ENCODE data around the gene ACYP2.
A peak's percentile ranks its signal among the peaks of the same experiment; 100 is the strongest.
"Not testable (repeated sequence)": the region's sequence is repeated elsewhere in the genome, so short reads cannot be mapped to it uniquely, and the experiment has no call there.

Gene ACYP2

DNA sequence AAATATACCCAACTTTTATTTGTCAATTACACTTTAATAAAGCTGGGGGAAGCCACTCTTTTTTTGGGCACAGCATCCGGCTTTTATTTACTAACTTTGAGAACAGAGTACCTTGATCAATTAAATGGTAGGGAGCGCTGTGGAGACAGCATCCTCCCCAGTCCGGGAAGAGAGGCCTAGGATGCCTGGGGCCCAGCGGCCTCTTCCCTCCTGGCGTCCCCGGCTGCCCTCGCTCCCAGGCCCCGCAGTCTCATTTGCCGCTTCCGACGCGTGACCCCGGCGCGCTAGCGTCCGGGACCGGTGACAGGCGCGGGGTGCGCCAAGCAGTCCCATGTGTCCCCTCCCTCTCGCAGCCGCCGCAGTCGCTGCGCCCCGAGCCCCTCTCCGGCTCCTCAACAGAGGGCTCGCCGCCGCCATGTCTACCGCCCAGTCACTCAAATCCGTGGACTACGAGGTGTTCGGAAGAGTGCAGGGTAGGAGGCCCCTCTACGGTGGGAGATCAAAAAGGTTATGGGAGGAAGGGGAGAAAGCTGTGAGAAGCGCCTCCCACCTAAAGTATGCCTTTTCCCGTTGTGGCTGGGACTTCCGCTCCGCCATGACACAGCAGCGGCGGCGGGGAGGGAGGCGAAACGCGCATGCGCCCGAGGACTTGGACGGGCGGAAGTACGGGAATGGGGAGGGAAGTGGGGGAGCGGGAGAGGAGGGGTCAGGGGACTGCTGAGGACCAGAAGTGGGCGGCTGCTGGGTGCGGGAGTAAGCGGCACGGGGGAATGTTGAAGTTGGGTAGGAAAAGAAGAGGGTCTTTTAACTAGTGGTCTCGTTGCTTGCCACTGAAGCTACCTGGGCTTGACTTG is at the start of gene ACYP2:
Gene ACYP2 (plus strand): TSS at position 332 of the 854 bp plus-strand sequence.
- peak; percentile 95 for DNase-seq

DNA sequence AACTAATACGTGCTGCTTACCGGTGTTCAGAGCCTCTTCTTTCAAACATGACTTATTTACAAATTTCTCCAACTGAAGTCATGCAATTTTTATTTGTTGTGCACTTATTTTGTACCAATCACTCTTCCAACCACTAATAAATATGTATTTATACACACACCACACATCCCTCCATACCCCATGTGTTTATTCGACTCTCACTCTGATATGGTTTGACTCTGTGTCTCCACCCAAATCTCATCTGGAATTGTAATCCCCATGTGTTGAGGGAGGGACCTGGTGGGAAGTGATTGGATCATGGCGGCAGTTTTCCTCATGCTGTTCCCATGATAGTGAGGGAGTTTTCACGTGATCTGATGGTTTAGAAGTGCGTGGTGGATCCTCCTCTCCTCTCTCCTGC is 49.5 kb upstream of the ACYP2 start:
- DNase-seq: no peak

DNA sequence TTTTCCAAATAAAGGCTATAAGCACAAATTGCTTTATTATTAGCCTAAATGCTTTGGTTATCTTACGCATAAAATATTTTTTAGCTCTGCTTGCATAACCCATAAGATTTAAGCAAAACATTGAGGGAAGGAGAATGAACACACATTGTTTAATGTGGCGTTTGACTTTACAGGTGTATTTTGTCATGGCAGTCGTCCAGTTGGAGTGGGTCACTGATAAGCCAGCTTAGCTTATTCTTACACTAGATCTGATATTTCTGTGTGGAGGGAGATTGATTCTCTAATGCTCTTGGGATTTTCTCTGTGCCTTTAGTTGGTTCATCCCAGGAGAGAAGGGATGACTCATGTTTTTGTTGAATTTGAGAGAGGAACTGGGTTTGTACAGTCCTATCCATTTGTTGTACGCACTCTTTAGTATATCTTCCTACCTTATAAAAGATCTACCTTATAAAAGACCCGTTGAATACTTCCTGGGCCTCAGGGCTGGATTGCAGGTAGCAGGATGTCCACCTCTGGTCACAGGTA is 47.5 kb upstream of the ACYP2 start:
- no peak for DNase-seq

DNA sequence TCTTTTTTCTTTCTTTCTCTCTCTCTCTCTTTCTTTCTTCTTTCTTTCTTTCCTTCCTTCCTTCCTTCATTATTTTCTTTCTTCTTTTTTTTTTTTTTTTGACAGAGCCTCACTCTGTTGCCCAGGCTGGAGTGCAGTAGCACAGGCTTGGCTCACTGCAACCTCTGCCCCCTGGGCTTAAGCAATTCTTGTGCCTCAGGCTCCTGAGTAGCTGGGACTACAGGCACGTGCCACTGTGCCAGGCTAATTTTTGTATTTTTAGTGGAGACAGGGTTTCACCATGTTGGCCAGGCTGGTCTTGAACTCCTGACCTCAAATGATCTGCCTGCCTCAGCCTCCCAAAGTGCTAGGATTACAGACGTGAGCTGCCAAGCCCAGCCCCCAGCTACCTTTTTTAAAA is 42.9 kb upstream of the ACYP2 start:
- not testable (repeated sequence) for DNase-seq

DNA sequence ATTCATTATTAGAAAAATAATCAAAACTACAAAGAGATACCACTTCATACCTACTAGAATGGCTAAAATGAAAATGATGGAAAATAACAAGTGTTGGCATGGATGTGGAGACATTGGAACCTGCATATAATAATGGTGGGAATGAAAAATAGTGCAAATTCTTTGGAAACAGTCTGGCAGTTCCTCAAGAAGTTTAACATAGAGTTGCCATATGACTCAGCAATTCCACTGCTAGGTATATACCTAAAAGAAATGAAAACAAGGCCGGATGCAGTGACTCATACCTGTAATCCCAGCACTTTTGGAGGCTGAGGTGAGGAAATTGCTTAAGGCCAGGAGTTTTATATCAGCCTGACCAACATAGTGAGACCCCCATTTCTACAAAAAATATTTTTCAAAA is 41.6 kb upstream of the ACYP2 start:
- no peak for DNase-seq

DNA sequence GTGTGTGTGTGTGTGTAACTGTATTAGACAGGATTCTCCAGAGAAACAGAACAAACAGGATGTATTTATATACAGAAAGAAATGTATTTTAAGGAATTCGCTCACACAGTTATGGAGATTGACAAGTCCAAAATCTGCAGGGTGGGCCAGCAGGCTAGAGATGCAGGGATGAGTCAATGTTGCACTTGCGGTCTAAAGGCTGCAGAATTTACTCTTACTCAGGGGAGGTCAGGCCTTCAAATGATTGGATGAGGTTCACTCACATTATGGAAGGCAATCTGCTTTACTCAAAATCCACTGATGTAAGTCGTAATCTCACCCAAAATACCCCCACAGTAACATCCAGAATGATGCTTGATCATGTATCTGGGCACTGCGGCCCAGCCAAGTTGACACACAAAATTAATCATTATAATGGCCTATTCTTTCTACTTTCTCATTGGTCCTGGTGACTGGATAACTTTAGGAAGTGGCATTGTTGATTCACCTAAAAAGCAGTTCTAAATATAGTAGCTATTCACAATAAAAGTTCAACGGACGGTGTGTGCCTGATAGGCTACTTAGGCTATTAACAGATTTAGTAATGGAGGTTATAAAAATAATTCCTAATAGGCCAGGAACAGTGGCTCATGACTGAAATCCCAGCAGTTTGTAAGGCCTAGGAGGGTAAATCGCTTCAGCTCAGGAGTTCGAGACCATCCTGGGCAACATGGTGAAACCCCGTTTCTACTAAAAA is 40.6 kb upstream of the ACYP2 start:
- DNase-seq: no peak

DNA sequence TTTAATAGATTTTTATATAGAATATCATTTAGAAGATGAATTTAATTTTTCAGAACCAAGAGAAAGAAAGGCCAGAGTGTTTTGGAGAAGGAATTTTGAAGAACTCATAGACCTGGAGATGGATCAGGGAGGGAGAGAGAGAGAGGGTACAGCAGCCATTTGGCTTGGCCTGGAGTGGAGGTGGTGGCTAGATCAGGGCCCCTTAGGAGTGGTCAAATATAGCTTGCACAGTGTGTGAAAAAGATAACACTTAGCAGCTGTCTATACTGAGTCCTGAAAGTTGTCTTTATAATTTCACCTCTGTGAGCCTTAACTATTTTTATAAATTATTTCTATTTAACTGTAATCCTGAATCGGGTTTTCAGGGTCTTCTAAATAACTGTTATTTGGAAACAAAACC is 38.8 kb upstream of the ACYP2 start:
- no peak for DNase-seq

DNA sequence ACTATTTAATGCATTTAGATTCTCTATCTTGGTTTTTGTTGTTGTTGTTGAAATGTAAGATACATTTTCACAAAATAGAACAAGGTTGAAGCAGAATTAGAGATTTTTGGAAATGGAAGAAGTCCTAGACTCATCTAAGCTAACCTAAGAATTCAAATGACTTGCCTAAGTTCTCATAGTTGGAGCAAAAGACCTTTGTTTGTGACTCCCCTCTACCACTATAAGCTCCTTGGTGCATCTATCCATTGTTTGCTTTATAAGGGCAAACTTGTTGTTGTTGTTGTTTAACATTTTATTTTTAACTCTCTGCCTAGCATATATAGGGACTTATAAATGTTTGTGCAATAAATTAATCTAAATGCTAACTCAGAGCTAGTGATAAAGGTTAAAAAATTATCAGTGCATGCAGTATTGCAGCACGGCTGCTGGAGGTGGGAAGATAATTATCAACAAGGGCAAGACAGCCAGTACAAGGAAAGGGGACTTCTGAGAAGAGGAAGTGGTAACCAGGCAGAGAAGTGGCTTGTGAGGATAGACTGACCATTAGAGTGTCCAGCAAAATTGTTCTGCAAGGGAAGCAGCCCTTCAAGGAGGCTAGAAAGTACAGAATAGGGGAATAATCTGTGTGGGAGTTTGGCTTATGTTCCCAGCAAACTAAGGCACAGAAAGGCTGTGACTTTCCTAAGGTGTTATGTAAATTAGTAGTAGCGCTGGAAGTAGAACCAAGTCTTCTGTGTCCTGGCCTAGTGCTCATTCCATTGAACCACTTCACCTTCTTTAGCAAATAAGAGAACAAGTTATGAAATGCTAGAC is 38.1 kb upstream of the ACYP2 start:
- no peak for DNase-seq

DNA sequence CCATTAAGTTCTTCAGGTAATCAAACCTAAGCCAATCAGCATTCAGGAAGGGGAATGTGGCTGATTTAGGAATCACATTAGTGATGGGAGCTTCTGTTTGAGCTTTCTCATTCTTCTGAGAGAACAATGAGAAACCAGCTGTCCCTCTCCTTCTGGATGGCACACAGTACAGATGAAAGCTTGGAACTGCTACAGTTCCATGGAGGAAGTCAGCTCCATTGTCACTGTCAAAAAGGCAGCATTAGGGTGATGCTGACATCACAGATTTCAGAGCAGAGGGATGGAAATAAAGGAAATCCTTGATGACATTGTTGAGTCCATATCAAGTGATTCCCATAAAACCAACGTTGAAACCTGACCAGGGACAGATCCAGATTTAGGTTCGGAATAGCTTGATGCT is 36.1 kb upstream of the ACYP2 start:
- no peak for DNase-seq

DNA sequence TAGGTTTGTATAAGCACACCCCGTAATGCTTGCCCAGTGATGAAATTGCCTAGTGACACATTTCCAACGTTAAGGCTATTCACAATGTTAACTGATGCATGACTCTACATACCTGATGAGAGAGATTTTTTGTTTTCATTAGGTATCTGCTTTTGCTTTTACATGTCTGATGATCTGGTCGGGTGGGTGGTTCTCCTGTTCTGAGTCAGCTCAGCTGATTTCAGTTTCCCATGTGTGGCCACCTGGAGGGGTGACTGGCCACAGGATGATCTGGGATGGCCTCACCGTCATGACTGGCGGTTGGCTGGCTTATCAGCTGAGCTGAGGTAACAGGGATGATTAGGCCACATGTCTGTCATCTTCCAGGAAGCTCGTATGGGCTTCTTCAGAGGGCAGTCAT is 33.8 kb upstream of the ACYP2 start:
- peak; percentile 80 for DNase-seq

- DNase-seq: no peak
These were observed 32.4 kb upstream of the ACYP2 start for GRCh38 chr2:54083021-54083420.

DNA sequence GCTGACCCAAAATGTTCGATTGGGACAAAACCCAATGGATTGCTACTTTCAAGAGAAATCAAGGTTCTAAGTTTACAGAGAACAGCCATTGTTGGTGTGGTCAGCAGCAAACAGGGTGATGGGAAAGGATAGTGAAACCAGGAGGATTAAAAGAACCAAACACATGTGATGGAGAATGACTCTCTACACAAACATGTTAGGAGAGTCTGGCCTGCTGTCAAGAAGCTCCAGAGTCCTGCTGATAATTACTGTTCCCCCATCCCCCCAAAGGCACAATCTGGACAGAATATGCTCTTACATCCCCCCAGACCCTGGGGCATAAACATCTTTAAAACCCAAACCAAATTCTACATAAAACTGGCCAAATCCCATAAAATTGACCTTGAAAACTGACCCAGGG is 32.0 kb upstream of the ACYP2 start:
- DNase-seq: no peak

DNA sequence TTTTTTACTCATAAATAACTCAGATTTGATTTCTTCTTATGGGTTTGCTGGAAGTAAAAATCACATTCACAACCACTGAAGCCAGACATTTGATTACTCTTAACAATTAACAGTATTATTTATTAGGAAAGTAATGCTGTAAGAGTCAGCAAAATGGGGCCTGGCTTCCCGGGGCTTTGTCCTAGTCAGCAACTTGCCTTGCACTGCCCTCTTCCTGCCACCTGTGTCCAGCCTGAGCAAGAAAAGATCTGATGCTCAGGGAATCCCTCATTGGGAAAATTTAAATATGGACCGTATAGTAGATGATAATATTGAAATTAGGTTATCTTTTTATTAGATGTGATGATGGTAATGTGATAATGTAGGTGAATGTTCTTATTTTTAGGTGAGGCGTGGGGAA is 30.8 kb upstream of the ACYP2 start:
- no peak for DNase-seq

GRCh38 chr2:54085069-54085468 is 30.3 kb upstream of the ACYP2 start:
- DNase-seq: no peak

- DNase-seq: no peak
These were observed 29.3 kb upstream of the ACYP2 start for GRCh38 chr2:54086157-54086556.

DNA sequence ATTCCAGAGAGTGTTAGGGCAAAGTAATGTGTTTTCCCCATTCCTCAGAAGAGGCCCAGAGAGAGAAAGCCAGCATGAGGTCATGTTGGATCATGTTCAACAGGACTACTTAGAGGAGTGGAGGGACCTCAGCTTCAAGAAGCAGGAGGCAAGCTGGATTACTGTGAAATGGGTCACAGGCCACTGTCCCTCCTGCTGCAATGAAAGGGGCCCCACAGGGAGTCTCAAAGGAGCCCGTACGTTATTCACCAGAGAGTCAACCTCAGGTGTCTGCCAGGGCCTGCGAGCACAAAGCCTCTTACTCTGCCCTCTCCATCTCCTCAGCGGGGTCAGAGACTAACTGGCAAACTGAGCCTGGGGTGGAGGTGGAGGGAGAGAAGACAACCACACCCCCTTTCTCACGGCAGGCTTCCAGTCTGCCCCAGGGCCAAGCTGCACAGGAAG is 27.2 kb upstream of the ACYP2 start:
- DNase-seq: no peak

- no peak for DNase-seq
These were observed 26.7 kb upstream of the ACYP2 start for GRCh38 chr2:54088719-54089118.

- no peak for DNase-seq
These were observed 24.8 kb upstream of the ACYP2 start for GRCh38 chr2:54090521-54091117.

DNA sequence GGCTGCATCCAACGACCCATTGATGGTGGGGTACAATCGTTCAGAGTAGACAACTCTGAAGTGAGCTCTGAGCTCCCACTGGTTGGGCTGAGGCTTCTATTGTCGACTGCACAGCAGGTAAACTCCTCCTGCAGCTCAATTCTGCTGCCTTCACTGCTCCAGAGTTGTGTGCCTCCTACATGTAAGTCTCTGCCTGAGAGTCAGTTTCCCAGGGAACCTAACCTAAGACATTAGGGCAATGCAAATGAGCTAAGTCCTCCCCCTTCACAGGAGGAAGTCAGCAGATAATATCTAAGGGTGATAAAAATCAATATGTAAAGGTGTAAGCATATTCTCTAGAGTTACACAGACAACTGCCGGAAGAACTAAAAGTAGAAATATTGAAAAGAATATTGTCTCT is 22.5 kb upstream of the ACYP2 start:
- DNase-seq: no peak

GRCh38 chr2:54095406-54095805 is 20.0 kb upstream of the ACYP2 start:
- DNase-seq: not testable (repeated sequence)

DNA sequence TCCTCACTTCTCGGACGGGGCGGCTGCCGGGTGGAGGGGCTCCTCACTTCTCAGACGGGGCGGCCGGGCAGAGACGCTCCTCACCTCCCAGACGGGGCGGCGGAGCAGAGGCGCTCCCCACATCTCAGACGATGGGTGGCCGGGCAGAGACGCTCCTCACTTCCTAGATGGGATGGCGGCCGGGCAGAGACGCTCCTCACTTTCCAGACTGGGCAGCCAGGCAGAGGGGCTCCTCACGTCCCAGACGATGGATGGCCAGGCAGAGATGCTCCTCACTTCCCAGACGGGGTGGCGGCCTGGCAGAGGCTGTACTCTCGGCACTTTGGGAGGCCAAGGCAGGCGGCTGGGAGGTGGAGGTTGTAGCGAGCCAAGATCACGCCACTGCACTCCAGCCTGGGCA is 19.3 kb upstream of the ACYP2 start:
- DNase-seq: not testable (repeated sequence)

DNA sequence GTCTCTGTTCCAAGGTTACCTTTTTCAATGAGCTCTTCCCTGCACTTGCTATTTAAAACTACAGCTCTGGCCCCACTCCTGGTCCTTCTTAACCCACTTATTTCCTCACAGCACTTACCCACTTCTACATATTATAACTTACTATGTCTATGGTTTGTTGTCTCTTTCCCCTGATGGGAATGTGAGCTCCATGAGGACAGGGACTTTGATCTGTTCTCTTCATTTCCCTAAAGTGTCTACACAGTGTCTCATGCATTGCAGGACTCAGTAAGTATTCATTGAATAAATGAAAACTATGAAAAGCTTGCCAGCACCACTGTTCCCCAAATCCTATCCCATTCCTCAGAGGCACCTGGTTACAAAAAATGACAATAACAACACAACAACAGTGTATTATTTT is 18.3 kb upstream of the ACYP2 start:
- DNase-seq: no peak

DNA sequence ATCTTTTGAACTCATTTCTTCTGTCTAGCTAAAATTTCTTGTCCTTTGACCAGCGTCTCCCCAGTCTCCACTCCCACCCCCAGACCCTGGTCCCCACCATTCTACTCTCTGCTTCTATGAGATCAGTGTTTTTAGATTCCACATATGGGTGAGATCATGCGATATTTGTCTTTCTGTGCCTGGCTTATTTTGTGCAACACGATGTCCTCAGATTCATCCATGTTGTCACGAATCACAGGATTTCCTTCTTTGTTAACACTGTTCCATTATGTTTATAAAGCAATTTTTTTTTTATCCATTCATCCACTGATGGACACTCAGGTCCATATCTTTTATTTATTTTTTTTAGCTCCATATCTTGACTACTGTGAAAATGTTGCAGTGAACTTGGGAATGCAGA is 16.0 kb upstream of the ACYP2 start:
- no peak for DNase-seq

All from stimulated activated CD8-positive, alpha-beta memory T cell treated with anti-CD3 and anti-CD28 coated beads, Interleukin-4, amount 100 ng/mL, for 48 hours (primary cell).